SK-N-SH (cell line): ENCODE results near the gene PCDHA11. TPM values are rescaled to one million over a fixed set of nuclear protein-coding genes. Genes with fewer than 3 reads are reported as not detected.
A peak's percentile ranks its signal among the peaks of the same experiment; 100 is the strongest.

ENCODE experiments used
- CTCF ChIA-PET: fragments of 300-600, 350-600 bp; formaldehyde crosslinking; extraction: SDS; loops from one replicate; lab custom pipeline; 2021; lab: Yijun Ruan, JAX
- POLR2A ChIA-PET: fragments of 350-600 bp; sonication (Branson Sonifier 250); formaldehyde crosslinking; extraction: SDS; loops from one replicate; lab custom pipeline; 2020; ENCODE audit warnings: antibody characterized with exemption, inconsistent platforms; lab: Yijun Ruan, JAX
- DNase-seq: peaks from one replicate; pipeline ENCODE4 v3.0.0; 2012
- H2AFZ ChIP-seq: fragments of 200-600 bp; sonication (generic); 2 replicates; pipeline ENCODE4 v1.8.1; 2016; ENCODE audit warnings: antibody characterized with exemption, mild to moderate bottlenecking, low read depth
- H3F3A ChIP-seq: fragments of 200-600 bp; sonication (generic); replicated peaks from 2 replicates; pipeline ENCODE3; 2016; ENCODE audit warnings: antibody characterized with exemption, mild to moderate bottlenecking; ENCODE audit not compliant: insufficient read depth
- H3K27ac ChIP-seq, 2 experiments: fragments of 200-500 bp in 1 of 2; fragments of 200-600 bp in 1 of 2; sonication (Bioruptor generic) in 1 of 2; sonication (generic), shearing (Covaris generic) in 1 of 2; 2 replicates each; pipeline versions ENCODE4 v1.5.1 to v1.6.1; 2014 to 2016; ENCODE audit warnings: low read depth in 2 of 2, inconsistent platforms in 1 of 2, low read length in 1 of 2, mild to moderate bottlenecking in 1 of 2, mixed read lengths in 1 of 2
- H3K27me3 ChIP-seq: fragments of 200-600 bp; sonication (generic), shearing (Covaris generic); 2 replicates; pipeline ENCODE4 v1.6.1; 2016; ENCODE audit warnings: mixed run types; ENCODE audit not compliant: insufficient read depth
- H3K36me3 ChIP-seq, 2 experiments: fragments of 200-500 bp in 1 of 2; fragments of 200-600 bp in 1 of 2; sonication (Bioruptor generic) in 1 of 2; sonication (generic) in 1 of 2; replicated peaks in 1 of 2; 2 replicates each; pipeline versions ENCODE3 to v1.5.1; 2014 to 2016; ENCODE audit warnings: low read length in 1 of 2, mild to moderate bottlenecking in 1 of 2; ENCODE audit not compliant: insufficient read depth in 2 of 2, control insufficient read depth in 1 of 2
- H3K4me1 ChIP-seq, 2 experiments: fragments of 200-500 bp in 1 of 2; fragments of 200-600 bp in 1 of 2; sonication (Bioruptor generic) in 1 of 2; sonication (generic), shearing (Covaris generic) in 1 of 2; 2 replicates each; pipeline versions ENCODE4 v1.5.1 to v1.6.1; 2014 to 2016; ENCODE audit warnings: low read depth in 1 of 2, low read length in 1 of 2, mixed run types in 1 of 2; ENCODE audit not compliant: insufficient read depth in 2 of 2, control insufficient read depth in 1 of 2
- H3K4me2 ChIP-seq: fragments of 200-600 bp; sonication (generic), shearing (Covaris generic); 2 replicates; pipeline ENCODE4 v1.6.1; 2017; ENCODE audit warnings: mixed run types
- H3K4me3 ChIP-seq, 2 experiments: fragments of 200-500 bp in 1 of 2; fragments of 200-600 bp in 1 of 2; sonication (Bioruptor generic) in 1 of 2; sonication (generic), shearing (Covaris generic) in 1 of 2; 2 replicates each; pipeline versions ENCODE4 v1.5.1 to v1.8.1; 2014 to 2016; ENCODE audit warnings: low read depth in 2 of 2, inconsistent platforms in 1 of 2, low read length in 1 of 2, mild to moderate bottlenecking in 1 of 2, mixed read lengths in 1 of 2, moderate library complexity in 1 of 2
- H3K79me2 ChIP-seq: fragments of 200-600 bp; sonication (generic); 2 replicates; pipeline ENCODE4 v1.8.1; 2017; ENCODE audit warnings: mild to moderate bottlenecking; ENCODE audit not compliant: insufficient read depth
- H3K9ac ChIP-seq: fragments of 200-600 bp; sonication (generic); 2 replicates; pipeline ENCODE4 v1.6.1; 2017; ENCODE audit warnings: mixed run types
- H3K9me2 ChIP-seq: fragments of 200-600 bp; sonication (generic); 2 replicates; pipeline ENCODE4 v1.6.1; 2017; ENCODE audit warnings: mixed run types
- H3K9me3 ChIP-seq: fragments of 200-600 bp; sonication (generic); 2 replicates; pipeline ENCODE4 v1.6.1; 2017; ENCODE audit warnings: mixed run types, mild to moderate bottlenecking, moderate library complexity
- H4K20me1 ChIP-seq: fragments of 200-600 bp; sonication (generic); 2 replicates; pipeline ENCODE4 v1.6.1; 2017; ENCODE audit warnings: mild to moderate bottlenecking, mixed run types; ENCODE audit not compliant: insufficient read depth
- ELF1 ChIP-seq: IDR thresholded peaks from 2 replicates; pipeline ENCODE4 v1.4.0; 2012
- EZH2phosphoT487 ChIP-seq: fragments of 200-600 bp; sonication (generic); IDR thresholded peaks from 2 replicates; pipeline ENCODE4 v1.6.1; 2017; ENCODE audit warnings: low read depth, mixed run types, mild to moderate bottlenecking, antibody characterized with exemption, moderate library complexity, borderline replicate concordance
- FOXJ3 ChIP-seq: sonication (generic); formaldehyde crosslinking; IDR thresholded peaks from 2 replicates; pipeline ENCODE4 v1.5.1; 2020; ENCODE audit warnings: mild to moderate bottlenecking, missing genetic modification reagents
- FOXM1 ChIP-seq: IDR thresholded peaks from 2 replicates; pipeline ENCODE4 v1.4.0; 2012; ENCODE audit warnings: low read depth, mild to moderate bottlenecking
- GABPA ChIP-seq: IDR thresholded peaks from 2 replicates; pipeline ENCODE4 v1.4.0; 2012; ENCODE audit warnings: low read depth, mild to moderate bottlenecking
- NRF1 ChIP-seq: IDR thresholded peaks from 2 replicates; pipeline ENCODE4 v1.6.1; 2012; ENCODE audit warnings: low read depth, mild to moderate bottlenecking, low read length
- POLR2AphosphoS5 ChIP-seq: IDR thresholded peaks from 2 replicates; pipeline ENCODE4 v1.6.1; 2012; ENCODE audit warnings: low read depth, low read length
- RAD21 ChIP-seq: IDR thresholded peaks from 2 replicates; pipeline ENCODE4 v1.6.1; 2012; ENCODE audit warnings: mild to moderate bottlenecking, low read length
- TAF1 ChIP-seq: IDR thresholded peaks from 2 replicates; pipeline ENCODE4 v1.6.1; 2012; ENCODE audit warnings: low read depth, mild to moderate bottlenecking, low read length, moderate library complexity, borderline replicate concordance
- WGBS: methylation state at CpG from one replicate; pipeline ENCODE4 v1.1.6; 2017; ENCODE audit warnings: low lambda C conversion rate; 5-methylcytosine and 5-hydroxymethylcytosine counted together
- polyA plus RNA-seq, 3 experiments: library from polyadenylated mRNA; depleted of rRNA; stranded (reverse); fragments of >200 nt; gene quantifications; 2 replicates each; pipeline ENCODE4 v1.2.3, GENCODE V29; 2012
- TF ChIP-seq, protein P1 (sequence below): IDR thresholded peaks from 2 replicates; pipeline ENCODE4 v1.4.0; 2012; ENCODE audit warnings: low read depth, borderline replicate concordance
- TF ChIP-seq, protein P2 (sequence below): IDR thresholded peaks from 2 replicates; pipeline ENCODE4 v1.6.1; 2012; ENCODE audit warnings: mild to moderate bottlenecking, low read depth, low read length, moderate library complexity
- TF ChIP-seq, protein P3 (sequence below): fragments of 200-600 bp; sonication (generic); IDR thresholded peaks from 2 replicates; pipeline ENCODE4 v1.6.1; 2017; ENCODE audit warnings: antibody characterized with exemption, mild to moderate bottlenecking, moderate library complexity
- TF ChIP-seq, protein P4 (sequence below): fragments of 150-350 bp; IDR thresholded peaks from 2 replicates; pipeline ENCODE4 v1.6.1; 2017; ENCODE audit warnings: antibody characterized with exemption, low read length, low read depth, borderline replicate concordance

Gene PCDHA11
- polyA plus RNA-seq, 1 of the 3 experiments (the other 2 are of a cell fraction) = not detected

DNA sequence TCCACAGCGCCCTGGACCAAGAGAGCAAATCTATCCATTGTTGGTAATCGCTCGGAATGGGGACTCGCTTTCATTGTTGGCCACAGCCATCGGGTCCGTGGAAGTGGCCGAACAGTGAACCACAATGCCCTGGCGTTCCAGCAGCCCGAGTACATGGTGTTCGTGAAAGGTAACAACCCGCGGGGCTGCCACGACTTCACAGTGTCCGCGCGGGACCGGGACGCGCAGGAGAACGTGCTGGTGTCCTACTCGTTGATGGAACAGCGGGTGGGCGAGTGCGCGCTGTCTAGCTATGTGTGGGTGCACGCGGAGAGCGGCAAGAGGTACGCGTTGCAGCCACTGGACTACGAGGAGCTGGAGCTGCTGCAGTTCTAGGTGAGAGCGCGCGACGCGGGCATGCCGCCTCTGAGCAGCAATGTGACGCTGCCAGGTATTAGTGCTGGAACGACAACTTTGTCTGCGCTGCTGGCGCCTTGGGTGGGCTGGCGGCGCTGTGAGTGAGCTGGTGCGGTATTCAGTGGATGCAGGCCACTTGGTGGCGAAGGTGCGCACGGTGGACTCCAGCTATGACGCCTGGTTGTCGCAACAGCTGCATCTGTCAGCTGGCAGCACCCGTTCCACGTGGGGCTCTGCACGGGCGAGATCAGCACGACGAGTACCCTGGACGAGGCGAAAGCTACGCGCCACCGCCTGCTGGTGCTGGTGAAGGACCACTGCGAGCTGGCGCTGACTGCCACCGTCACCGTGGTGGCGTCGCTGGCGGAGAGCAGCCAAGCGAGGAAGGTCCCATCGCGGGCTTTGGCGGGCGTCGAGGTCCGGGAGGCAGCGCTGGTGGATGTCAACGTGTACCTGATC lies 6.1 kb upstream of the PCDHA11 start:
- POLR2A ChIA-PET = no interaction called here
- 85% methylated on average over 63 of the region's 76 CpGs for WGBS
- TF ChIP-seq EZH2phosphoT487 (no peak), POLR2AphosphoS5 (no peak), RAD21 (no peak), TAF1 (no peak), FOXJ3 (CRISPR knock-in tag) (no peak), ELF1 (no peak)
- TF ChIP-seq, protein P1, sequence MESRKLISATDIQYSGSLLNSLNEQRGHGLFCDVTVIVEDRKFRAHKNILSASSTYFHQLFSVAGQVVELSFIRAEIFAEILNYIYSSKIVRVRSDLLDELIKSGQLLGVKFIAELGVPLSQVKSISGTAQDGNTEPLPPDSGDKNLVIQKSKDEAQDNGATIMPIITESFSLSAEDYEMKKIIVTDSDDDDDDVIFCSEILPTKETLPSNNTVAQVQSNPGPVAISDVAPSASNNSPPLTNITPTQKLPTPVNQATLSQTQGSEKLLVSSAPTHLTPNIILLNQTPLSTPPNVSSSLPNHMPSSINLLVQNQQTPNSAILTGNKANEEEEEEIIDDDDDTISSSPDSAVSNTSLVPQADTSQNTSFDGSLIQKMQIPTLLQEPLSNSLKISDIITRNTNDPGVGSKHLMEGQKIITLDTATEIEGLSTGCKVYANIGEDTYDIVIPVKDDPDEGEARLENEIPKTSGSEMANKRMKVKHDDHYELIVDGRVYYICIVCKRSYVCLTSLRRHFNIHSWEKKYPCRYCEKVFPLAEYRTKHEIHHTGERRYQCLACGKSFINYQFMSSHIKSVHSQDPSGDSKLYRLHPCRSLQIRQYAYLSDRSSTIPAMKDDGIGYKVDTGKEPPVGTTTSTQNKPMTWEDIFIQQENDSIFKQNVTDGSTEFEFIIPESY = no peak
- TF ChIP-seq, protein P2, sequence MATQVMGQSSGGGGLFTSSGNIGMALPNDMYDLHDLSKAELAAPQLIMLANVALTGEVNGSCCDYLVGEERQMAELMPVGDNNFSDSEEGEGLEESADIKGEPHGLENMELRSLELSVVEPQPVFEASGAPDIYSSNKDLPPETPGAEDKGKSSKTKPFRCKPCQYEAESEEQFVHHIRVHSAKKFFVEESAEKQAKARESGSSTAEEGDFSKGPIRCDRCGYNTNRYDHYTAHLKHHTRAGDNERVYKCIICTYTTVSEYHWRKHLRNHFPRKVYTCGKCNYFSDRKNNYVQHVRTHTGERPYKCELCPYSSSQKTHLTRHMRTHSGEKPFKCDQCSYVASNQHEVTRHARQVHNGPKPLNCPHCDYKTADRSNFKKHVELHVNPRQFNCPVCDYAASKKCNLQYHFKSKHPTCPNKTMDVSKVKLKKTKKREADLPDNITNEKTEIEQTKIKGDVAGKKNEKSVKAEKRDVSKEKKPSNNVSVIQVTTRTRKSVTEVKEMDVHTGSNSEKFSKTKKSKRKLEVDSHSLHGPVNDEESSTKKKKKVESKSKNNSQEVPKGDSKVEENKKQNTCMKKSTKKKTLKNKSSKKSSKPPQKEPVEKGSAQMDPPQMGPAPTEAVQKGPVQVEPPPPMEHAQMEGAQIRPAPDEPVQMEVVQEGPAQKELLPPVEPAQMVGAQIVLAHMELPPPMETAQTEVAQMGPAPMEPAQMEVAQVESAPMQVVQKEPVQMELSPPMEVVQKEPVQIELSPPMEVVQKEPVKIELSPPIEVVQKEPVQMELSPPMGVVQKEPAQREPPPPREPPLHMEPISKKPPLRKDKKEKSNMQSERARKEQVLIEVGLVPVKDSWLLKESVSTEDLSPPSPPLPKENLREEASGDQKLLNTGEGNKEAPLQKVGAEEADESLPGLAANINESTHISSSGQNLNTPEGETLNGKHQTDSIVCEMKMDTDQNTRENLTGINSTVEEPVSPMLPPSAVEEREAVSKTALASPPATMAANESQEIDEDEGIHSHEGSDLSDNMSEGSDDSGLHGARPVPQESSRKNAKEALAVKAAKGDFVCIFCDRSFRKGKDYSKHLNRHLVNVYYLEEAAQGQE = no peak
- TF ChIP-seq, all 33 proteins: peak for 0

DNA sequence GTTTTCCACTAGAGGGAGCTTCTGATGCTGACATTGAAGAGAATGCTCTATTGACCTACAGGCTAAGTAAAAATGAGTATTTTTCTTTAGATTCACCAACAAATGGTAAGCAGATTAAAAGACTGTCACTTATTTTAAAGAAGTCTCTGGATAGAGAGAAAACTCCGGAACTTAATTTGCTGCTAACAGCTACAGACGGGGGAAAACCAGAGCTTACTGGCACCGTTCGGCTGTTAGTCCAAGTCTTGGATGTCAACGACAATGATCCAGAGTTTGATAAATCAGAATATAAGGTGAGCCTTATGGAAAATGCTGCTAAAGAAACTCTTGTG lies 764 bp downstream of the PCDHA11 start:
- no peak overlapping the region for H3K27ac ChIP-seq
- no peaks in the 10 kb centered on the region for H3K36me3 ChIP-seq
- no peak overlapping the region for H3K4me3 ChIP-seq
- H3K9ac ChIP-seq = no peak overlapping the region
- 83% methylated on average over 5 of the region's 5 CpGs for WGBS
- ChIA-PET POLR2A (no interaction called here), CTCF (interaction anchor here (0.9 to 2.0 kb wide), 6 partner anchors 10 to 175 kb away, joined by 3 to 17 read pairs (median 6); partner anchors contain the start of genes PCDHA8 and PCDHAC1)
- H3K9me3 ChIP-seq = no peaks in the 10 kb centered on the region
- no peaks in the 10 kb centered on the region for H3K9me2 ChIP-seq
- no peak overlapping the region for H2AFZ ChIP-seq
- H3F3A ChIP-seq = no peaks in the 10 kb centered on the region
- H3K4me1 ChIP-seq = no peaks in the 10 kb centered on the region; a peak in 1 of 4 replicates
- H3K4me2 ChIP-seq = no peak overlapping the region
- no peak for DNase-seq
- TF ChIP-seq GABPA (no peak), NRF1 (no peak), FOXM1 (no peak), RAD21 (no peak)
- TF ChIP-seq, protein P3, sequence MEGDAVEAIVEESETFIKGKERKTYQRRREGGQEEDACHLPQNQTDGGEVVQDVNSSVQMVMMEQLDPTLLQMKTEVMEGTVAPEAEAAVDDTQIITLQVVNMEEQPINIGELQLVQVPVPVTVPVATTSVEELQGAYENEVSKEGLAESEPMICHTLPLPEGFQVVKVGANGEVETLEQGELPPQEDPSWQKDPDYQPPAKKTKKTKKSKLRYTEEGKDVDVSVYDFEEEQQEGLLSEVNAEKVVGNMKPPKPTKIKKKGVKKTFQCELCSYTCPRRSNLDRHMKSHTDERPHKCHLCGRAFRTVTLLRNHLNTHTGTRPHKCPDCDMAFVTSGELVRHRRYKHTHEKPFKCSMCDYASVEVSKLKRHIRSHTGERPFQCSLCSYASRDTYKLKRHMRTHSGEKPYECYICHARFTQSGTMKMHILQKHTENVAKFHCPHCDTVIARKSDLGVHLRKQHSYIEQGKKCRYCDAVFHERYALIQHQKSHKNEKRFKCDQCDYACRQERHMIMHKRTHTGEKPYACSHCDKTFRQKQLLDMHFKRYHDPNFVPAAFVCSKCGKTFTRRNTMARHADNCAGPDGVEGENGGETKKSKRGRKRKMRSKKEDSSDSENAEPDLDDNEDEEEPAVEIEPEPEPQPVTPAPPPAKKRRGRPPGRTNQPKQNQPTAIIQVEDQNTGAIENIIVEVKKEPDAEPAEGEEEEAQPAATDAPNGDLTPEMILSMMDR = 0 out of 2 replicates have a peak, but pooled peaks have one; percentile 16
- TF ChIP-seq, protein P1 = no peak
- TF ChIP-seq, protein P4, sequence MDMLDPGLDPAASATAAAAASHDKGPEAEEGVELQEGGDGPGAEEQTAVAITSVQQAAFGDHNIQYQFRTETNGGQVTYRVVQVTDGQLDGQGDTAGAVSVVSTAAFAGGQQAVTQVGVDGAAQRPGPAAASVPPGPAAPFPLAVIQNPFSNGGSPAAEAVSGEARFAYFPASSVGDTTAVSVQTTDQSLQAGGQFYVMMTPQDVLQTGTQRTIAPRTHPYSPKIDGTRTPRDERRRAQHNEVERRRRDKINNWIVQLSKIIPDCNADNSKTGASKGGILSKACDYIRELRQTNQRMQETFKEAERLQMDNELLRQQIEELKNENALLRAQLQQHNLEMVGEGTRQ = no peak
- no peaks in the 10 kb centered on the region for H3K79me2 ChIP-seq
- H3K27me3 ChIP-seq = no peaks in the 10 kb centered on the region
- no peaks in the 10 kb centered on the region for H4K20me1 ChIP-seq

More for the DNA sequence above, 6.1 kb upstream of the PCDHA11 start:
- CTCF ChIA-PET = interaction anchor here (1.1 to 9.2 kb wide), 4 partner anchors 12 to 360 kb away, joined by 3 to 132 read pairs (median 36); partner anchors contain the start of genes PCDHA12, PCDHA8 and PCDHB14
- Histone ChIP-seq H3F3A (no peaks in the 10 kb centered on the region), H3K4me3 (no peak overlapping the region; a peak in 1 of 4 replicates), H3K9me3 (no peaks in the 10 kb centered on the region), H3K79me2 (no peaks in the 10 kb centered on the region), H3K4me2 (no peak overlapping the region), H3K9ac (no peak overlapping the region), H3K27ac (no peak overlapping the region), H3K36me3 (no peaks in the 10 kb centered on the region), H3K9me2 (no peaks in the 10 kb centered on the region), H3K4me1 (no peaks in the 10 kb centered on the region), H3K27me3 (no peaks in the 10 kb centered on the region), H2AFZ (no peak overlapping the region), H4K20me1 (no peaks in the 10 kb centered on the region)
- no peak for DNase-seq
